Parathyroid adenoma (tissue), 2 donors: ENCODE results near the gene TOX3.

Experiments
- H2AFZ ChIP-seq: fragments of 300-600 bp; sonication (generic); one replicate; pipeline ENCODE4 v1.7.0; 2017; ENCODE audit warnings: antibody characterized with exemption, mild to moderate bottlenecking
- H3K27ac ChIP-seq: fragments of 300-600 bp; sonication (generic); one replicate; pipeline ENCODE4 v1.7.0; 2017
- H3K27me3 ChIP-seq: fragments of 300-600 bp; sonication (generic); one replicate; pipeline ENCODE4 v1.7.0; 2017; ENCODE audit warnings: low read length; ENCODE audit not compliant: control insufficient read depth, insufficient read depth
- H3K36me3 ChIP-seq: fragments of 300-600 bp; sonication (generic); one replicate; pipeline ENCODE4 v1.7.0; 2017; ENCODE audit warnings: low read length; ENCODE audit not compliant: control insufficient read depth, insufficient read depth
- H3K4me1 ChIP-seq: fragments of 300-600 bp; sonication (generic); one replicate; pipeline ENCODE4 v1.7.0; 2017; ENCODE audit warnings: control low read depth
- H3K4me2 ChIP-seq: fragments of 300-600 bp; sonication (generic); one replicate; pipeline ENCODE4 v1.7.0; 2017; ENCODE audit warnings: low read length
- H3K4me3 ChIP-seq: fragments of 300-600 bp; sonication (generic); one replicate; pipeline ENCODE4 v1.7.0; 2017; ENCODE audit warnings: low read depth, low read length
- H3K79me2 ChIP-seq: fragments of 300-600 bp; sonication (generic); one replicate; pipeline ENCODE4 v1.7.0; 2017; ENCODE audit warnings: control low read depth
- H3K9ac ChIP-seq: fragments of 300-600 bp; sonication (generic); one replicate; pipeline ENCODE4 v1.7.0; 2017; ENCODE audit warnings: mild to moderate bottlenecking
- H3K9me3 ChIP-seq: fragments of 300-600 bp; sonication (generic); one replicate; pipeline ENCODE4 v1.7.0; 2017; ENCODE audit warnings: low read length; ENCODE audit not compliant: control insufficient read depth
- TF ChIP-seq, protein P1 (sequence below): fragments of 300-600 bp; sonication (generic); IDR thresholded peaks from one replicate; pipeline ENCODE4 v1.7.0; 2017; ENCODE audit warnings: antibody characterized with exemption, mild to moderate bottlenecking
- donor health status: primary hyperparathyroidism.

TOX3 gene

DNA sequence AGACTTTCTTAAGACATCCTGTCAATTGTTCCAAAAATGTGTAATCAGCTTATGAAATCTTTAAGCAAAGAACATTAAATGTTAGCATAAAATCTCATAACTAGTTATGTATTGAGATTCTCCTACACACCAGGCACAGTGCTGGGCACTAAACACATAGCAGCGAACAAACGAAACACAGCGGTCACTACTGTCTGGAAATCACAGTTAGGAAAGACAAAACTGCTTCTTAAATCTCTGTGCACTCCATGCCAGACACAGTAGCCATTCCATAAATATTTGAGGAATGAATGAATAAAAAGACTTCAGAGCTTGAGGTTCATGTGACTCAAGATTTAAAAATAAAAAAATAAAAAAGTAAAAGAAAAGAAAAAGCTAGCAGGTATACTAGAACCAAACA is 20.1 kb downstream of the TOX3 start:
- Histone ChIP-seq H3K4me2 (no peak overlapping the region), H3K9ac (no peak overlapping the region), H3K27me3 (no peaks in the 10 kb centered on the region), H3K4me3 (no peak overlapping the region), H3K27ac (no peak overlapping the region), H3K79me2 (no peaks in the 10 kb centered on the region), H3K4me1 (no peaks in the 10 kb centered on the region), H3K36me3 (no peaks in the 10 kb centered on the region), H3K9me3 (no peaks in the 10 kb centered on the region), H2AFZ (no peak overlapping the region)
- TF ChIP-seq, protein P1, sequence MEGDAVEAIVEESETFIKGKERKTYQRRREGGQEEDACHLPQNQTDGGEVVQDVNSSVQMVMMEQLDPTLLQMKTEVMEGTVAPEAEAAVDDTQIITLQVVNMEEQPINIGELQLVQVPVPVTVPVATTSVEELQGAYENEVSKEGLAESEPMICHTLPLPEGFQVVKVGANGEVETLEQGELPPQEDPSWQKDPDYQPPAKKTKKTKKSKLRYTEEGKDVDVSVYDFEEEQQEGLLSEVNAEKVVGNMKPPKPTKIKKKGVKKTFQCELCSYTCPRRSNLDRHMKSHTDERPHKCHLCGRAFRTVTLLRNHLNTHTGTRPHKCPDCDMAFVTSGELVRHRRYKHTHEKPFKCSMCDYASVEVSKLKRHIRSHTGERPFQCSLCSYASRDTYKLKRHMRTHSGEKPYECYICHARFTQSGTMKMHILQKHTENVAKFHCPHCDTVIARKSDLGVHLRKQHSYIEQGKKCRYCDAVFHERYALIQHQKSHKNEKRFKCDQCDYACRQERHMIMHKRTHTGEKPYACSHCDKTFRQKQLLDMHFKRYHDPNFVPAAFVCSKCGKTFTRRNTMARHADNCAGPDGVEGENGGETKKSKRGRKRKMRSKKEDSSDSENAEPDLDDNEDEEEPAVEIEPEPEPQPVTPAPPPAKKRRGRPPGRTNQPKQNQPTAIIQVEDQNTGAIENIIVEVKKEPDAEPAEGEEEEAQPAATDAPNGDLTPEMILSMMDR, result no peak

GRCh38 chr16:52526116-52526828 is 20.7 kb downstream of the TOX3 start:
- H3K79me2 ChIP-seq, result no peaks in the 10 kb centered on the region
- H3K9ac ChIP-seq, result no peak overlapping the region
- TF ChIP-seq, protein P1, result no peak
- H3K36me3 ChIP-seq, result no peaks in the 10 kb centered on the region
- no peak overlapping the region for H2AFZ ChIP-seq
- H3K27me3 ChIP-seq, result no peaks in the 10 kb centered on the region
- H3K9me3 ChIP-seq, result no peaks in the 10 kb centered on the region
- H3K4me1 ChIP-seq, result no peaks in the 10 kb centered on the region
- no peak overlapping the region for H3K27ac ChIP-seq
- H3K4me2 ChIP-seq, result no peak overlapping the region
- H3K4me3 ChIP-seq, result no peak overlapping the region

DNA sequence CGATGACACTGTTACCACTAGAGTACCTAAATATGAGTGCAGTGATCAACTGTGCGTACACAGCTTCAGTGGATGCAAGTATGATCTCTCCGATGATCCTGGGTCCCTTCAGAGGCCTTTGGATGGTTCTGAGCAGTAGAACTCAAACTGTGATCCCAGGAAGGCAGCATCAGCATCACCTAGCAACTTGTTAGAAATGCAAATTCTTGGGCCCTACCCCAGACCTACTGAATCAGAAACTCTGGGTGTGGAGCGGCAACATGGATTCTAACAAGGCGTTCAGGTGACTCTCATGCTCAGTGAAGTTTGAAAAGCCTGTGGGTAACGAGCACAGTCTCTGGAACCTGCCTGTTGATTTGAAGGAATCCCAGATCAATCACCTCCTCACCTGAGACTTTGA is 25.4 kb downstream of the TOX3 start:
- Histone ChIP-seq H3K27me3 (no peaks in the 10 kb centered on the region), H3K4me1 (no peaks in the 10 kb centered on the region), H3K9ac (no peak overlapping the region), H3K79me2 (no peaks in the 10 kb centered on the region), H3K36me3 (no peaks in the 10 kb centered on the region), H3K9me3 (no peaks in the 10 kb centered on the region), H3K27ac (no peak overlapping the region), H3K4me3 (no peak overlapping the region), H2AFZ (no peak overlapping the region), H3K4me2 (no peak overlapping the region)
- TF ChIP-seq, protein P1, result no peak

DNA sequence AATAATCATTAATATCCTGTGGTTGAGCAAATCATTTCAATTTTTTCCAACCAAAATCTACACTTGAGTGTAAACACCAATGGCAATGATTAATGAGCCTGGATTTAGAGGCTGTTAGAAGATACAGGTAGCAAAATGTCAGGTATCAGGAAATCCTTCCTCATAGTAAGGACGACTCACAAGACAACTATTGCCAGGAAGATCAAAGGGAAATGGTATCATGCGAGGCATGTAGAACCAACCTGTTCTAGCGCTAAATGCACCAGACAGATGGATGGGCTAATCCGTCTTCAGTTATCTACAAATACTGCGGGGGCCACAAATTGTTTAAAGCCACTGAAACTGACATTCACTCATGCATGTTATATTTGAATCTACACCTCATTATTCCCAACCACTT is 28.1 kb downstream of the TOX3 start:
- H3K4me1 ChIP-seq, result no peaks in the 10 kb centered on the region
- no peak overlapping the region for H3K4me2 ChIP-seq
- no peak overlapping the region for H3K4me3 ChIP-seq
- no peak overlapping the region for H3K9ac ChIP-seq
- TF ChIP-seq, protein P1, result no peak
- H3K27me3 ChIP-seq, result no peaks in the 10 kb centered on the region
- H3K9me3 ChIP-seq, result no peaks in the 10 kb centered on the region
- H3K27ac ChIP-seq, result no peak overlapping the region
- no peaks in the 10 kb centered on the region for H3K79me2 ChIP-seq
- H2AFZ ChIP-seq, result no peak overlapping the region
- H3K36me3 ChIP-seq, result no peaks in the 10 kb centered on the region

- H3K4me2 ChIP-seq, result no peak overlapping the region
- TF ChIP-seq, protein P1, result no peak
- H3K79me2 ChIP-seq, result no peaks in the 10 kb centered on the region
- no peak overlapping the region for H3K4me3 ChIP-seq
- H3K9me3 ChIP-seq, result no peaks in the 10 kb centered on the region
- H3K27me3 ChIP-seq, result no peaks in the 10 kb centered on the region
- no peak overlapping the region for H2AFZ ChIP-seq
- no peaks in the 10 kb centered on the region for H3K4me1 ChIP-seq
- H3K36me3 ChIP-seq, result no peaks in the 10 kb centered on the region
- no peak overlapping the region for H3K9ac ChIP-seq
- no peak overlapping the region for H3K27ac ChIP-seq
Observed at GRCh38 chr16:52515068-52515671, 31.8 kb downstream of the TOX3 start.
